Stomach (tissue), 4 donors: ENCODE measurements around the gene FAM187B.

Experiments used
- CTCF ChIP-seq, 7 experiments: fragments of 450-650 bp in 4 of 7; fragments of 200-600 bp in 3 of 7; sonication (generic) in 3 of 7; IDR thresholded peaks; one replicate each; pipeline ENCODE4 v1.5.1; 2016 to 2019; ENCODE audit warnings: antibody characterized with exemption in 7 of 7, control low read depth in 2 of 7, mild to moderate bottlenecking in 1 of 7
- EP300 ChIP-seq: sonication (generic); formaldehyde crosslinking; IDR thresholded peaks from one replicate; pipeline ENCODE4 v1.6.1; 2017; ENCODE audit warnings: antibody characterized with exemption
- POLR2A ChIP-seq, 4 donors: fragments of 450-650 bp; IDR thresholded peaks; one replicate each; pipeline ENCODE4 v1.6.1; 2016; ENCODE audit warnings: antibody characterized with exemption in 4 of 4, control low read depth in 2 of 4, mild to moderate bottlenecking in 1 of 4, moderate library complexity in 1 of 4

- TF ChIP-seq CTCF (IDR thresholded peaks at IDR 0.05), result no peak
- TF ChIP-seq POLR2A (IDR thresholded peaks at IDR 0.05), result no peak
- TF ChIP-seq EP300, result no peak
Measured at GRCh38 chr19:35216833-35217648, 11.5 kb downstream of the FAM187B start.
